Gastrocnemius medialis (tissue), 4 donors: ENCODE data around the gene TNNI3K. TPM values are rescaled to one million over a fixed set of nuclear protein-coding genes. Genes with fewer than 3 reads are reported as not detected.

Experiments used
- ATAC-seq, 2 donors: fragments of 150-250 bp; one replicate each; pipeline ENCODE4 v1.9.1; 2016
- DNase-seq, 2 donors: peaks; one replicate each; pipeline ENCODE4 v3.0.0-alpha.2; 2019
- H3K27ac ChIP-seq, 4 donors: fragments of 200-600 bp; sonication (generic); 1 replicate in 1 of 4; 2 replicates in 3 of 4; pipeline ENCODE4 v1.5.1; 2016 to 2018; ENCODE audit warnings: mild to moderate bottlenecking in 2 of 4, moderate library complexity in 1 of 4
- H3K27me3 ChIP-seq, 3 donors: fragments of 200-600 bp; sonication (generic) in 2 of 3; 1 replicate in 1 of 3; 2 replicates in 2 of 3; pipeline versions ENCODE4 v1.5.1 to v1.6.0; 2016 to 2019; ENCODE audit warnings: mild to moderate bottlenecking in 1 of 3, moderate library complexity in 1 of 3
- H3K36me3 ChIP-seq, 2 donors: fragments of 200-600 bp; sonication (generic) in 1 of 2; one replicate each; pipeline ENCODE4 v1.5.1; 2017 to 2018
- H3K4me1 ChIP-seq, 2 donors: fragments of 200-600 bp; sonication (generic) in 1 of 2; one replicate each; pipeline ENCODE4 v1.5.1; 2016 to 2017; ENCODE audit warnings: mild to moderate bottlenecking in 2 of 2
- H3K4me3 ChIP-seq, 4 donors: fragments of 200-600 bp; sonication (generic) in 3 of 4; 1 replicate in 1 of 4; 2 replicates in 3 of 4; pipeline ENCODE4 v1.5.1; 2016 to 2019; ENCODE audit warnings: mild to moderate bottlenecking in 2 of 4
- H3K9me3 ChIP-seq, 3 donors: fragments of 200-600 bp; sonication (generic) in 2 of 3; 1 replicate in 1 of 3; 2 replicates in 2 of 3; pipeline ENCODE4 v1.5.1; 2016 to 2019
- POLR2A ChIP-seq, 2 donors: fragments of 450-650 bp; IDR thresholded peaks; one replicate each; pipeline ENCODE4 v1.6.1; 2017; ENCODE audit warnings: antibody characterized with exemption in 2 of 2, mild to moderate bottlenecking in 2 of 2, moderate library complexity in 2 of 2
- in situ Hi-C, 4 donors: fragments of 200-750 bp; cut with MboI; loops; one replicate each; pipeline versions ENCODE4 v1.15.0 to v1.8.0; 2017; ENCODE audit warnings: low sequenced_read_pairs in 4 of 4
- intact Hi-C: fragments of 100-400 bp; cut with DNase I; formaldehyde crosslinking; loops from one replicate; pipeline ENCODE4 v1.15.1; 2023; ENCODE audit warnings: low total_unique reads
- total RNA-seq, 4 donors: library from RNA; depleted of rRNA; stranded (reverse); fragments of >200 nt; gene quantifications; one replicate each; pipeline versions ENCODE4 v1.1.0 to v1.2.3, GENCODE V29; 2016
- TF ChIP-seq, protein P1 (sequence below), 5 experiments: fragments of 450-650 bp in 3 of 5; fragments of 200-600 bp in 2 of 5; sonication (generic) in 2 of 5; IDR thresholded peaks in 4 of 5; conservative IDR thresholded peaks in 1 of 5; 1 replicate in 4 of 5; 2 replicates in 1 of 5; pipeline ENCODE4 v1.5.1; 2016 to 2019; ENCODE audit warnings: antibody characterized with exemption in 5 of 5, mild to moderate bottlenecking in 3 of 5, moderate library complexity in 3 of 5

Gene TNNI3K
- total RNA-seq, 4 donors from 2014 or later = 0.39 to 8.6 (median 4.0) TPM

DNA sequence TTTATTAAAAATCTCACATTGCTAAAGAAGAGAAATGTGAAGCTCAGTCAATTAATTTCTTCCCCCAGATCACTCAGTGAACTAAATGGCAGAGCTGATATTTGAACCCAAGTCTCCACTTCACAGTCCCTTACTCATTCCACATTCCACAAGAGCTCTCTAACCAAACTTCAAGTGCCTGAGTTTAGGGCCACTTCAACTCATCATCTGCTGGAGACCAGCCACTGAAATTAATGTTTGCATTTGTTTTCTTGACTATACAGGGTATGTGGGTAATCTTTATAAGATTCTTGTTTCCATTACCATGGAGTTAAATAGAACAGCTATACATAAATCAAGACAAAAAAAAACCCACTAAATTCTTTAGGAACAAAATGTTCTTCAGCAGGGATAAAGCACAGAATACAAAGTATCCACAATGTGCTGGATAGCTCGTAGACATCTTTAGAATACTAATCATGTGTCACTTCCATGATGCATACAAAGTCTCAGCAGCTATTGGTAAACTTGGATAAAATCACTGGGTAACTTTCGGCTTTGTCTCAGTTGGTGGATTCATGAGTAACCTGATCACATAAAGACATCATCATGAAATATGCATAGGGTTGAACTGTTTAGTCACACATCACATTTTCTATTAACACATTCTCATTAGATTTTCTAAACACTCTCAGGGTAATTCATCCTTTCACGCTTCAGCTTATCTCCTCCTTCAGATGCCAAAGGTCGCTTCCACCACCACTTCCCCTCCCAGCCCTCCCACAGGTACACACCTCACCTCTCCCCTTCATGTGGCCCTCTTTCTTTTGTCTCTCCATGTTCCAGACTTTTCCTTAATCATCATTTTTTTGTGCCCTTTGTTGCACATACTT, 187.5 kb downstream of the TNNI3K start:
- DNase-seq (no peak), ATAC-seq (no peak)
- Histone ChIP-seq H3K27me3 (no peaks in the 10 kb centered on the region), H3K4me3 (no peak overlapping the region), H3K9me3 (no peaks in the 10 kb centered on the region), H3K36me3 (no peaks in the 10 kb centered on the region), H3K27ac (no peak overlapping the region), H3K4me1 (no peaks in the 10 kb centered on the region)
- intact Hi-C loops = no loop called here
- TF ChIP-seq POLR2A (IDR thresholded peaks at IDR 0.05) = no peak
- TF ChIP-seq, protein P1, sequence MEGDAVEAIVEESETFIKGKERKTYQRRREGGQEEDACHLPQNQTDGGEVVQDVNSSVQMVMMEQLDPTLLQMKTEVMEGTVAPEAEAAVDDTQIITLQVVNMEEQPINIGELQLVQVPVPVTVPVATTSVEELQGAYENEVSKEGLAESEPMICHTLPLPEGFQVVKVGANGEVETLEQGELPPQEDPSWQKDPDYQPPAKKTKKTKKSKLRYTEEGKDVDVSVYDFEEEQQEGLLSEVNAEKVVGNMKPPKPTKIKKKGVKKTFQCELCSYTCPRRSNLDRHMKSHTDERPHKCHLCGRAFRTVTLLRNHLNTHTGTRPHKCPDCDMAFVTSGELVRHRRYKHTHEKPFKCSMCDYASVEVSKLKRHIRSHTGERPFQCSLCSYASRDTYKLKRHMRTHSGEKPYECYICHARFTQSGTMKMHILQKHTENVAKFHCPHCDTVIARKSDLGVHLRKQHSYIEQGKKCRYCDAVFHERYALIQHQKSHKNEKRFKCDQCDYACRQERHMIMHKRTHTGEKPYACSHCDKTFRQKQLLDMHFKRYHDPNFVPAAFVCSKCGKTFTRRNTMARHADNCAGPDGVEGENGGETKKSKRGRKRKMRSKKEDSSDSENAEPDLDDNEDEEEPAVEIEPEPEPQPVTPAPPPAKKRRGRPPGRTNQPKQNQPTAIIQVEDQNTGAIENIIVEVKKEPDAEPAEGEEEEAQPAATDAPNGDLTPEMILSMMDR (IDR thresholded peaks at IDR 0.05 in 4 of 5, conservative IDR thresholded peaks at IDR 0.05 in 1 of 5) = no peak
- in situ Hi-C loops = no loop called here

DNA sequence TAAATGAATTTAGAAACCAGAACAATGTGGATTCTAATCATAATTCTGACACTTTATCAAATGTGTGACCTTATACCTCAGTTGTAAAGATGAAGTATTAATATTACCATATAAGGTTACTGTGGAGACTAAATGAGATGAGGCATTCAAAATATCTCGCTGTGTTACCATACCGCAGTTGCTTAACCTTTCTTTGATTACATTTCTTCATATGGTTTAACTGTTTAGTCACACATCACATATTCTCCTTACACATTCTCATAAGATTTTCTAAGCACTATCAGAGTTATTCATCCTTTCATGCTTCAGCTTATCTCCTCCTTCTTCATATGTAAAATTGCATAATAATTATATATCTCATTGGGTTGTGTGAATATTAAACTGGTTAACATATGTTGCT, 188.3 kb downstream of the TNNI3K start:
- intact Hi-C loops = no loop called here
- Histone ChIP-seq H3K4me3 (no peak overlapping the region), H3K9me3 (no peaks in the 10 kb centered on the region), H3K4me1 (no peaks in the 10 kb centered on the region), H3K27me3 (no peaks in the 10 kb centered on the region), H3K36me3 (no peaks in the 10 kb centered on the region), H3K27ac (no peak overlapping the region)
- in situ Hi-C loops = no loop called here
- ATAC-seq (no peak), DNase-seq (no peak)
- no peak for TF ChIP-seq POLR2A (IDR thresholded peaks at IDR 0.05)
- TF ChIP-seq, protein P1 (IDR thresholded peaks at IDR 0.05 in 4 of 5, conservative IDR thresholded peaks at IDR 0.05 in 1 of 5) = no peak

DNA sequence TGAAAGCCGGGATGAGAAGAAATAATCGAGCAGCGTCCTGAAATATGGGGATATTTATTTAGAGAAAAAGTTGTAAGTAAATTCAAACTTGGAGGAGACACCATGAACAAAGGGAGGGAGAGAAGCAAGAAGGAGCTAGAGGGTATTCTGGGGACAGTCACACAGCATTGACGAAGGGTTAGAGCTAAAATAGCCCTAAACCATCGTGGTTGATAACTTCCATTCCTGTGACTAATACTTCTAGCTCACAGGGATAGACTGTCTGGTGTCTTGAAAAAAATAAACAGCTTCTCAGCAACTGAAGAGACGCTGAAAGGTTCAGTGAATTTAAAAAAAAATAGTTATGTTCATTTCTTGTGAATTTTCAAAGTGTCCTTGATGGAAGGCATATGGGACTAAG, 190.5 kb downstream of the TNNI3K start:
- intact Hi-C loops (no loop called here), in situ Hi-C loops (no loop called here)
- H3K36me3 ChIP-seq = no peaks in the 10 kb centered on the region
- no peak for TF ChIP-seq POLR2A (IDR thresholded peaks at IDR 0.05)
- TF ChIP-seq, protein P1 (IDR thresholded peaks at IDR 0.05 in 4 of 5, conservative IDR thresholded peaks at IDR 0.05 in 1 of 5) = no peak
- H3K4me3 ChIP-seq = no peak overlapping the region
- no peak for DNase-seq
- H3K4me1 ChIP-seq = no peaks in the 10 kb centered on the region
- no peak for ATAC-seq
- H3K27me3 ChIP-seq = no peaks in the 10 kb centered on the region
- H3K27ac ChIP-seq = no peak overlapping the region
- H3K9me3 ChIP-seq = no peaks in the 10 kb centered on the region

DNA sequence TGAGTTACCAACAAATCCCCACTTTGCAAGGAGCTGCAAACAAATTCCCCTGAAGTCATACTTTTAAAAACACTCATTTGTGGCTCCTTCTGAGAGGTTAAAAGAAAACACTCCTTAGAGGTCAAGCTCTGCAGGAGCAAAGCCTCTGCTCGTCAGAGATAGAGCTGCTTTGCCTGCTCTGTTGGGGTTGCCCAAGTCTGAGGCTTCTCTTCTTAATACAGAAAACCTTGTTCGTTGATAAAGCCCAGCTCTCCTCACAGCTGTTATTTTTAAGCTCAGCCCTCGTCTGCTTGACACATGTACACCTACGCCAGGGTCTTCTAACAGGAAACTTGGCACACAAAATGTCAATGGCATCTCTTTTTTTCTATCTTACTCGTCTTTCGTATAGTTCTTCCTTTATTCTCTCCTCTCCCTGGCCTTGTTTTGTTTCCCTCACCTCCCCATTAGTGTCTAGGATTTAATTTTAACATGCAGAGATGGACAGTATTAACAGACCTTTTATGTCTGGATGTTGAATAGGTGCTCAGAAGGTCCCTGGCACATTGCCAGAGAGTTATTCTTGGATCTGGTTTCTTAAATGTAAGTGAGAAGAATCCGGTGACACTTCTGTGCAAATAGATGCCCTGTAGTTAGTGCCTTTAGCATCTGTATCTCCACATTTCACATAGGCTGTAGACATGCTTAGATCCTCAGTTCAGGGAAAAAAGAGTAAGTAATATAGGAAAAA, 191.2 kb downstream of the TNNI3K start:
- intact Hi-C loops = no loop called here
- Histone ChIP-seq H3K9me3 (no peaks in the 10 kb centered on the region), H3K27me3 (no peaks in the 10 kb centered on the region), H3K36me3 (no peaks in the 10 kb centered on the region), H3K27ac (no peak overlapping the region), H3K4me1 (no peaks in the 10 kb centered on the region), H3K4me3 (no peak overlapping the region)
- TF ChIP-seq, protein P1 (IDR thresholded peaks at IDR 0.05 in 4 of 5, conservative IDR thresholded peaks at IDR 0.05 in 1 of 5) = no peak
- no peak for TF ChIP-seq POLR2A (IDR thresholded peaks at IDR 0.05)
- in situ Hi-C loops = no loop called here
- no peak for DNase-seq
- no peak for ATAC-seq
